PC-3 (cell line): Measurements from ENCODE around the gene ATRAID. TPM values are rescaled to one million over a fixed set of nuclear protein-coding genes. Genes with fewer than 3 reads are reported as not detected.

ENCODE experiments used
- ATAC-seq: fragments of 200-7000 bp; cut with Tn5 transposase; 2 replicates; pipeline ENCODE4 v1.9.1; 2020; ENCODE audit warnings: mild to moderate bottlenecking, moderate library complexity
- BruUV-seq: library from RNA; stranded (reverse); fragments of 400-500 nt; replicated peaks from 2 replicates; lab custom pipeline; 2021; lab: Mats Ljungman, UMichigan
- CTCF ChIA-PET: fragments of 300-600 bp; sonication (Branson Sonifier 250); formaldehyde crosslinking; loops from one replicate; lab custom pipeline; 2022; ENCODE audit warnings: antibody characterized with exemption; lab: Charles Lee
- POLR2A ChIA-PET: fragments of 300-600 bp; sonication (Branson Sonifier 250); formaldehyde crosslinking; loops from one replicate; lab custom pipeline; 2022; ENCODE audit warnings: antibody characterized with exemption; ENCODE audit not compliant: unreplicated experiment; lab: Charles Lee
- DNase-seq: peaks from one replicate; pipeline ENCODE4 v3.0.0-alpha.2; 2015
- H2AFZ ChIP-seq: fragments of 300-600 bp; sonication (generic); 2 replicates; pipeline ENCODE4 v1.6.0; 2016; ENCODE audit warnings: antibody characterized with exemption, low read length
- H3F3A ChIP-seq: fragments of 300-600 bp; sonication (generic); one replicate; pipeline ENCODE4 v1.6.0; 2017; ENCODE audit warnings: antibody characterized with exemption, low read length, control low read depth, mild to moderate bottlenecking; ENCODE audit not compliant: unreplicated experiment
- H3K27ac ChIP-seq: fragments of 300-600 bp; sonication (generic); 2 replicates; pipeline ENCODE4 v1.5.1; 2016; ENCODE audit warnings: mild to moderate bottlenecking, low read length
- H3K27me3 ChIP-seq: fragments of 300-600 bp; sonication (generic); 2 replicates; pipeline ENCODE4 v1.6.1; 2016; ENCODE audit warnings: low read length, mixed read lengths
- H3K36me3 ChIP-seq: fragments of 300-600 bp; sonication (generic); 2 replicates; pipeline ENCODE4 v1.6.1; 2016; ENCODE audit warnings: low read depth, mixed run types, low read length, mixed read lengths
- H3K4me1 ChIP-seq: fragments of 300-600 bp; sonication (generic); 2 replicates; pipeline ENCODE4 v1.5.1; 2016; ENCODE audit warnings: low read length; ENCODE audit not compliant: insufficient read depth
- H3K4me2 ChIP-seq: fragments of 300-600 bp; sonication (generic); 2 replicates; pipeline ENCODE4 v1.6.0; 2016; ENCODE audit warnings: low read length
- H3K4me3 ChIP-seq: fragments of 300-600 bp; sonication (generic); 2 replicates; pipeline ENCODE4 v1.5.1; 2016; ENCODE audit warnings: mild to moderate bottlenecking, low read length, mixed read lengths
- H3K79me2 ChIP-seq: fragments of 300-600 bp; sonication (generic); 2 replicates; pipeline ENCODE4 v1.6.1; 2017; ENCODE audit warnings: low read length, mixed read lengths
- H3K9ac ChIP-seq: fragments of 300-600 bp; sonication (generic); 2 replicates; pipeline ENCODE4 v1.6.0; 2016; ENCODE audit warnings: mild to moderate bottlenecking, low read length
- H3K9me2 ChIP-seq: fragments of 300-600 bp; sonication (generic); replicated peaks from 2 replicates; pipeline ENCODE4 v1.6.1; 2016; ENCODE audit warnings: mixed run types, low read length, mixed read lengths
- H3K9me3 ChIP-seq: fragments of 300-600 bp; sonication (generic); 2 replicates; pipeline ENCODE4 v1.6.1; 2016; ENCODE audit warnings: low read length, mixed read lengths
- H4K20me1 ChIP-seq: fragments of 300-600 bp; sonication (generic); 2 replicates; pipeline ENCODE4 v1.6.1; 2016; ENCODE audit warnings: low read length, mixed read lengths
- CTCF ChIP-seq: fragments of 300-600 bp; sonication (generic); conservative IDR thresholded peaks from 2 replicates; pipeline ENCODE4 v1.5.1; 2017; ENCODE audit warnings: antibody characterized with exemption, low read depth, mild to moderate bottlenecking, low read length
- EZH2 ChIP-seq: fragments of 300-600 bp; sonication (generic); IDR thresholded peaks from one replicate; pipeline ENCODE4 v1.6.1; 2017; ENCODE audit warnings: antibody characterized with exemption, mild to moderate bottlenecking, low read length; ENCODE audit not compliant: unreplicated experiment
- EZH2phosphoT487 ChIP-seq: fragments of 300-600 bp; sonication (generic); IDR thresholded peaks from 2 replicates; pipeline ENCODE4 v1.6.1; 2018; ENCODE audit warnings: mild to moderate bottlenecking, antibody characterized with exemption, low read length, borderline replicate concordance
- intact Hi-C: fragments of 100-400 bp; cut with micrococcal nuclease; formaldehyde crosslinking; loops from 2 replicates; pipeline ENCODE4 v1.9.0; 2023
- total RNA-seq: library from RNA; depleted of rRNA; stranded (reverse); fragments of >200 nt; gene quantifications from 2 replicates; pipeline ENCODE4 v1.2.3, GENCODE V29; 2014

ATRAID gene
- total RNA-seq, 1 experiment from 2014 or later, result 111 TPM

GRCh38 chr2:27185331-27186026, 26.4 kb upstream of the ATRAID start:
- no peak for DNase-seq
- no peaks in the 10 kb centered on the region for H3K36me3 ChIP-seq
- H3K27me3 ChIP-seq, result peaks cover 4% of the 10 kb centered on the region; the same call in 1 of the 2 replicates
- no peak overlapping the region for H3K4me2 ChIP-seq
- no peak overlapping the region for H3K9ac ChIP-seq
- H3K9me2 ChIP-seq, result no peaks in the 10 kb centered on the region
- ChIA-PET POLR2A (no interaction called here), CTCF (no interaction called here)
- no peaks in the 10 kb centered on the region for H3F3A ChIP-seq
- ATAC-seq, result no peak
- 0 out of 2 replicates have a peak overlapping the region, but pooled peaks have one; percentile 42 for H2AFZ ChIP-seq
- intact Hi-C loops, result no loop called here
- TF ChIP-seq CTCF (no peak), EZH2phosphoT487 (no peak), EZH2 (no peak)
- no peak overlapping the region for H3K4me3 ChIP-seq
- H3K79me2 ChIP-seq, result no peaks in the 10 kb centered on the region
- no peak overlapping the region for H3K27ac ChIP-seq
- no peaks in the 10 kb centered on the region for H3K4me1 ChIP-seq
- no peaks in the 10 kb centered on the region for H3K9me3 ChIP-seq
- no peaks in the 10 kb centered on the region for H4K20me1 ChIP-seq
- no TSS peak for BruUV-seq

DNA sequence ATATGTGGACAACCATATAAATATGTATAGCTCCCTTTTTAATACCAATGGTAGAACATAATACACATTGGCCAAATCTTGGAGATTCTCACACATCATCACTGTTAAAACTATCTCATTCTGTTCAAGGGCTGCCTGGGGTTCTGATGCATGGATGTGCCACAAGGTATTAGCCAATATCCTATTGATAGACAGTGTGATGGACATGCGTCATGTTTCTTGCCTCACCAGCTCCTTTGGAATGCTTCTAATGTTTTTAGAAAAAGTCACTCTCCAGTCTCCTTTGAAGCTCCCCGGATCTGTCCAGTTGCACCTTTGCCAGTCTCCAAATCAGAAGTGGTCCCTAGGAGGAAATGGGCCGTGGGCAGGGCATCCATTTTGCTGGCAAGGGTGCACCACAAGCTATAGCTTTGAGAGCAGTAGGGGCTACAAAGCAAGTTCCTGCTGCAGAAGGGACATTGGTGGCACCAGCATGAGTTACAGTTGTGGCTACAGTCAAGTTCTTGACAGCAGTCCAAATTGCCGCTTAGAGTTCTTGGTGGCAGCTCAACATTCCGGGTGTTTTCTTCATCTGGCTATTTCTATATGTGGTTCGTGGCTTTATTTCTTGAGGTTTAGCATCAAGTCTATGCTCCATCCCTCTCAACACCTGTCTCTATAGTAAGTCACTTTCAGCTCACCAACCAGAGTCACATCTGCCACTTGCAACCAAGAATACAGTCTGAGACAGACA, 25.1 kb upstream of the ATRAID start:
- CTCF ChIA-PET, result no interaction called here
- no peak for DNase-seq
- no peak overlapping the region for H2AFZ ChIP-seq
- POLR2A ChIA-PET, result no interaction called here
- BruUV-seq, result no TSS peak
- no peaks in the 10 kb centered on the region for H3K27me3 ChIP-seq
- H3K4me3 ChIP-seq, result no peak overlapping the region
- no peak overlapping the region for H3K27ac ChIP-seq
- H3K9ac ChIP-seq, result no peak overlapping the region
- TF ChIP-seq CTCF (no peak), EZH2 (no peak), EZH2phosphoT487 (no peak)
- no peaks in the 10 kb centered on the region for H4K20me1 ChIP-seq
- no peaks in the 10 kb centered on the region for H3K4me1 ChIP-seq
- no peak for ATAC-seq
- H3F3A ChIP-seq, result no peaks in the 10 kb centered on the region
- no peaks in the 10 kb centered on the region for H3K9me2 ChIP-seq
- H3K4me2 ChIP-seq, result no peak overlapping the region
- H3K9me3 ChIP-seq, result no peaks in the 10 kb centered on the region
- H3K79me2 ChIP-seq, result no peaks in the 10 kb centered on the region
- no peaks in the 10 kb centered on the region for H3K36me3 ChIP-seq
- intact Hi-C loops, result no loop called here

GRCh38 chr2:27189989-27190388, 21.9 kb upstream of the ATRAID start:
- Histone ChIP-seq H4K20me1 (no peaks in the 10 kb centered on the region), H3K36me3 (no peaks in the 10 kb centered on the region), H3K79me2 (no peaks in the 10 kb centered on the region), H3K9ac (no peak overlapping the region), H3K9me3 (no peaks in the 10 kb centered on the region), H3K4me2 (no peak overlapping the region), H3K4me3 (no peak overlapping the region), H2AFZ (no peak overlapping the region), H3K27ac (no peak overlapping the region), H3K27me3 (no peaks in the 10 kb centered on the region), H3F3A (no peaks in the 10 kb centered on the region), H3K9me2 (no peaks in the 10 kb centered on the region), H3K4me1 (no peaks in the 10 kb centered on the region)
- ChIA-PET CTCF (no interaction called here), POLR2A (no interaction called here)
- ATAC-seq (no peak), DNase-seq (no peak)
- TF ChIP-seq CTCF, result no peak
- no peak for TF ChIP-seq EZH2phosphoT487
- TF ChIP-seq EZH2, result no peak
- intact Hi-C loops, result loop anchor here (5.0 kb wide), 1 partner anchor 228 kb away; no protein-coding TSS in a partner anchor
- BruUV-seq, result no TSS peak
